A549 (cell line): ENCODE results near the gene LRIG1. TPM values are rescaled to one million over a fixed set of nuclear protein-coding genes. Genes with fewer than 3 reads are reported as not detected.

Source experiments
- ATAC-seq, 2 experiments: fragments of 200-7000 bp in 1 of 2; fragments of >200 bp in 1 of 2; cut with Nextera tagmentation in 1 of 2; cut with Tn5 transposase in 1 of 2; 3 replicates each; pipeline versions ENCODE4 v1.8.0 to v1.9.1; 2018 to 2020; ENCODE audit warnings: mild to moderate bottlenecking in 1 of 2, moderate library complexity in 1 of 2
- CTCF ChIA-PET: fragments of 300-600 bp; sonication (Branson Sonifier 250); formaldehyde crosslinking; extraction: SDS; loops from one replicate; lab custom pipeline; 2021; ENCODE audit warnings: antibody characterized with exemption, inconsistent platforms; lab: Yijun Ruan, JAX
- POLR2A ChIA-PET: fragments of 350-600 bp; formaldehyde crosslinking; extraction: SDS; loops from one replicate; lab custom pipeline; 2021; ENCODE audit warnings: antibody characterized with exemption, inconsistent platforms; lab: Yijun Ruan, JAX
- DNase-seq, 2 experiments: peaks; one replicate each; pipeline versions ENCODE4 v3.0.0 to v3.0.0-alpha.2; 2011 to 2016; ENCODE audit warnings: low read depth in 1 of 2, low spot score in 1 of 2
- FAIRE-seq: peaks from 2 replicates; lab custom pipeline; 2011; peaks lifted over from hg19 to GRCh38; lab: Jason Lieb, UNC
- H3K27ac ChIP-seq, 2 experiments: fragments of >200 bp; sonication (Bioruptor Twin); formaldehyde crosslinking; 3 replicates each; pipeline ENCODE4 v1.5.1; 2016 to 2017
- H3K4me1 ChIP-seq: fragments of >200 bp; sonication (Bioruptor Twin); formaldehyde crosslinking; 3 replicates; pipeline ENCODE4 v1.6.1; 2016
- H3K4me2 ChIP-seq: fragments of >200 bp; sonication (Bioruptor Twin); formaldehyde crosslinking; 3 replicates; pipeline ENCODE4 v1.6.1; 2016
- H3K4me3 ChIP-seq: fragments of >200 bp; sonication (Bioruptor Twin); formaldehyde crosslinking; 3 replicates; pipeline ENCODE4 v1.5.1; 2016
- H3K9me3 ChIP-seq: fragments of >200 bp; sonication (Bioruptor Twin); formaldehyde crosslinking; 3 replicates; pipeline ENCODE4 v1.6.1; 2016
- CBX2 ChIP-seq: fragments of 200-600 bp; sonication (generic); IDR thresholded peaks from 2 replicates; pipeline ENCODE4 v1.6.1; 2016; ENCODE audit warnings: low read depth, mild to moderate bottlenecking, borderline replicate concordance
- CHD2 ChIP-seq: fragments of 150-350 bp; IDR thresholded peaks from 2 replicates; pipeline ENCODE4 v1.6.1; 2014; ENCODE audit warnings: low read length; ENCODE audit not compliant: partially characterized antibody
- EHMT2 ChIP-seq: fragments of 200-600 bp; sonication (generic); IDR thresholded peaks from 2 replicates; pipeline ENCODE4 v1.6.1; 2016; ENCODE audit warnings: antibody characterized with exemption, low read depth, mild to moderate bottlenecking, moderate library complexity
- ESRRA ChIP-seq: fragments of 150-350 bp; IDR thresholded peaks from 2 replicates; pipeline ENCODE4 v1.6.1; 2014; ENCODE audit warnings: mild to moderate bottlenecking, low read length, borderline replicate concordance
- FOXS1 ChIP-seq: fragments of 250-450 bp; sonication (Bioruptor Pico); IDR thresholded peaks from 2 replicates; pipeline ENCODE4 v1.5.0; 2020; ENCODE audit warnings: mild to moderate bottlenecking, moderate library complexity
- HEYL ChIP-seq: fragments of 250-450 bp; sonication (Bioruptor Pico); IDR thresholded peaks from 2 replicates; pipeline ENCODE4 v1.8.0; 2021; ENCODE audit warnings: mild to moderate bottlenecking, moderate library complexity
- HOXB13 ChIP-seq: fragments of 250-450 bp; sonication (Bioruptor Pico); IDR thresholded peaks from 2 replicates; pipeline ENCODE4 v1.5.0; 2020; ENCODE audit warnings: low read depth, mild to moderate bottlenecking, moderate library complexity
- JUN ChIP-seq, 2 experiments: fragments of >200 bp; sonication (Bioruptor Twin); formaldehyde crosslinking; IDR thresholded peaks; 2 replicates in 1 of 2; 3 replicates in 1 of 2; pipeline ENCODE4 v1.6.1; 2016 to 2017
- JUNB ChIP-seq: fragments of >200 bp; sonication (Bioruptor Twin); formaldehyde crosslinking; IDR thresholded peaks from 2 replicates; pipeline ENCODE4 v1.6.1; 2016
- KDM5A ChIP-seq: fragments of 200-600 bp; sonication (generic); IDR thresholded peaks from 2 replicates; pipeline ENCODE4 v1.6.1; 2016; ENCODE audit warnings: antibody characterized with exemption, mild to moderate bottlenecking
- MAFK ChIP-seq: fragments of 450-650 bp; IDR thresholded peaks from 2 replicates; pipeline ENCODE4 v1.6.1; 2014; ENCODE audit not compliant: partially characterized antibody
- MAZ ChIP-seq: fragments of 150-350 bp; IDR thresholded peaks from 2 replicates; pipeline ENCODE4 v1.6.1; 2014; ENCODE audit warnings: antibody characterized with exemption, low read depth, low read length, borderline replicate concordance
- MYC ChIP-seq: IDR thresholded peaks from 2 replicates; pipeline ENCODE4 v1.6.1; 2012; ENCODE audit warnings: mild to moderate bottlenecking, inconsistent platforms, low read length, improper control_type of control experiment, borderline replicate concordance
- NFE2L2 ChIP-seq: fragments of 150-350 bp; conservative IDR thresholded peaks from 2 replicates; pipeline ENCODE4 v1.6.1; 2014; ENCODE audit warnings: low read length
- NPAS2 ChIP-seq: fragments of 250-450 bp; sonication (Bioruptor Pico); IDR thresholded peaks from 2 replicates; pipeline ENCODE4 v1.8.0; 2022; ENCODE audit warnings: mild to moderate bottlenecking, moderate library complexity, borderline replicate concordance
- NR3C1 ChIP-seq: fragments of >200 bp; sonication (Bioruptor Twin); formaldehyde crosslinking; IDR thresholded peaks from 3 replicates; pipeline ENCODE4 v1.6.1; 2017
- POLR2A ChIP-seq: IDR thresholded peaks from 2 replicates; pipeline ENCODE4 v1.6.1; 2012; ENCODE audit warnings: mild to moderate bottlenecking, low read length
- POLR2AphosphoS2 ChIP-seq: conservative IDR thresholded peaks from 2 replicates; pipeline ENCODE4 v1.6.1; 2012; ENCODE audit warnings: low read length, improper control_type of control experiment, inconsistent platforms
- RAD21 ChIP-seq, 2 experiments: fragments of >200 bp in 1 of 2; sonication (Bioruptor Twin) in 1 of 2; formaldehyde crosslinking in 1 of 2; IDR thresholded peaks in 1 of 2; conservative IDR thresholded peaks in 1 of 2; 2 replicates in 1 of 2; 3 replicates in 1 of 2; pipeline ENCODE4 v1.6.1; 2012 to 2018; ENCODE audit warnings: inconsistent platforms in 1 of 2
- RARB ChIP-seq: fragments of 250-450 bp; sonication (Bioruptor Pico); IDR thresholded peaks from 2 replicates; pipeline ENCODE4 v1.8.0; 2021; ENCODE audit warnings: mild to moderate bottlenecking, moderate library complexity
- RCOR1 ChIP-seq: fragments of 150-350 bp; IDR thresholded peaks from 2 replicates; pipeline ENCODE4 v1.6.1; 2014; ENCODE audit warnings: antibody characterized with exemption, low read length, low read depth
- TP53 ChIP-seq: fragments of 250-450 bp; sonication (Bioruptor Pico); IDR thresholded peaks from 2 replicates; pipeline ENCODE4 v1.5.0; 2021; ENCODE audit warnings: mild to moderate bottlenecking, moderate library complexity
- ZFP36 ChIP-seq: fragments of 450-650 bp; IDR thresholded peaks from 2 replicates; pipeline ENCODE4 v1.6.1; 2014; ENCODE audit warnings: borderline replicate concordance; ENCODE audit not compliant: partially characterized antibody
- ZNF302 ChIP-seq: fragments of 250-450 bp; sonication (Bioruptor Pico); IDR thresholded peaks from 2 replicates; pipeline ENCODE4 v1.9.0; 2021; ENCODE audit warnings: inconsistent platforms, mild to moderate bottlenecking, moderate library complexity
- WGBS: methylation state at CpG from one replicate; pipeline ENCODE4 v1.1.6; 2017; ENCODE audit errors: missing lambda C conversion rate; 5-methylcytosine and 5-hydroxymethylcytosine counted together
- polyA plus RNA-seq, 4 experiments: library from polyadenylated mRNA; depleted of rRNA in 3 of 4; stranded (reverse); fragments of >200 nt; fragmentation: RNase III in 1 of 4; extraction: RNeasy Plus Mini Kit Qiagen cat#74134 plus additional on column Dnase treatment in 1 of 4; gene quantifications; 2 replicates in 3 of 4; 3 replicates in 1 of 4; pipeline ENCODE4 v1.2.3, GENCODE V29; 2011 to 2017
- TF ChIP-seq, protein P1 (sequence below): fragments of >200 bp; sonication (Bioruptor Twin); formaldehyde crosslinking; IDR thresholded peaks from 3 replicates; pipeline ENCODE4 v1.5.1; 2016
- TF ChIP-seq, protein P2 (sequence below): fragments of >200 bp; sonication (Bioruptor Twin); formaldehyde crosslinking; IDR thresholded peaks from 2 replicates; pipeline ENCODE4 v1.6.1; 2016
- TF ChIP-seq, protein P3 (sequence below): fragments of 450-650 bp; IDR thresholded peaks from 2 replicates; pipeline ENCODE4 v1.6.1; 2014; ENCODE audit warnings: antibody characterized with exemption
- TF ChIP-seq, protein P4 (sequence below): IDR thresholded peaks from 2 replicates; pipeline ENCODE4 v1.6.1; 2012; ENCODE audit warnings: low read depth, borderline replicate concordance

LRIG1 gene
- polyA plus RNA-seq, 2 of the 4 experiments (the other 2 are of a cell fraction) = 1.8 to 6.2 TPM

DNA sequence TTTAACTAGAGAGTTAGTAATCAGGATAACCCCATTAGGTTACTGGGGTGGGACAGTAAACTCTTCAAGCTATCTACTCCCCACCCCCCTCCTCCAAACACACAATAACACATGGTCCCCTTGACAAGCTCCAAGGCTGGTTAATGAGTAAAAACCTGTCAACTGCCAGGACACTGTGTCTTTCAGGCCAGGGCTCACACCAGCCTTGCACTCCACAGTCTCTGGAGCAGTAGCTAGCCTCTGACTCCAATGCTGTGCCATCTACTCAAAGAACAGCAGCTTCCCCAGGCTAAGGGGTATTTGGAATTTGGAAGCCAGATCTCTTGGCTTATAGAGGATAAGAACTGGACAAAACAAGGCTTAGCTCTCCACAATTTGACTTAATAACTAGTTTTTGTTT is 115.8 kb downstream of the LRIG1 start:
- no peak for ATAC-seq
- POLR2A ChIA-PET = no interaction called here

DNA sequence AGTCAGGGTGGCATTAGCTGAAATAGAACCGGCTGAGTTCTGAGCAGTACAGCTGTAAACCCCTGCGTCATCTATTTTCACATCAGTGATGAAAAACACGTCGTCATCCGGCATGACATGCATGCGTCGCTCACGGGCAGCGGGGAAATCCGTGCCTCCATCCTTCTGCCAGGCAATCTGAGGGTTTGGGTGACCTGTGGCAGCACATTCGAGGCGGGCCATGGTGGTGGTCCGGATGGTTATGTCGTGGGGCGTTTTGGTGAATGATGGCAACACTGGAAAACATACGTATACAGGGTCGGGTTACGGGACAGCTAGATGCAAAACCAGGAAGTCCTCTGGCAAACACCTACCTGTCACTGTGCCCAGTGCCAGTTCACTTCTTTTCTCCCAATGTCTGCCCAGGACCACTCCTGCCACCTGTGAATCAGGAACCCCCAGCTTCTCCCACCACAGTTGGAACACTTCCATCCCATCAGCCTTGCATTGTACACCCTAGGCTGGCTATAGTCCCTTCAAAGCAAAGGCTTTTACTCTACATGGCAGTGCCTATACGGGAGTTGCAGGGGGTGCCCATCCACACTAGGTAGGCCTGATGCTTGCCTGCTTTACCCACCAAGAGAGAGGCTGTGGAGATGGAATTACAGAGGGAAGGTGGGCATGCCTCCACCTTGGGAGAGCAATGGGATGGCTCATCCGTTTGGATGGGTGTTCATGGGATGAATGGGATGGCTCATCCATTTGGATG is 116.7 kb downstream of the LRIG1 start:
- H3K4me2 ChIP-seq = no peak overlapping the region
- FAIRE-seq (no peak), DNase-seq (no peak), ATAC-seq (no peak)
- H3K4me3 ChIP-seq = no peak overlapping the region
- WGBS = 84% methylated on average over 19 of the region's 20 CpGs
- ChIA-PET CTCF (interaction anchor here (1.7 kb wide), 1 partner anchor 24 kb away, joined by 6 read pairs; no protein-coding TSS in a partner anchor), POLR2A (no interaction called here)
- no peak overlapping the region for H3K27ac ChIP-seq
- no peaks in the 10 kb centered on the region for H3K4me1 ChIP-seq
- no peaks in the 10 kb centered on the region for H3K9me3 ChIP-seq
- TF ChIP-seq JUN (IDR thresholded peaks at IDR 0.05) (no peak), CHD2 (no peak), NFE2L2 (no peak), MYC (no peak), ZNF302 (no peak)

More for the DNA sequence above, 115.8 kb downstream of the LRIG1 start:
- FAIRE-seq (no peak), DNase-seq (no peak)
- Histone ChIP-seq H3K4me1 (no peaks in the 10 kb centered on the region), H3K9me3 (no peaks in the 10 kb centered on the region), H3K4me3 (no peak overlapping the region), H3K27ac (no peak overlapping the region), H3K4me2 (no peak overlapping the region)
- TF ChIP-seq RARB (CRISPR knock-in tag) = no peak
- TF ChIP-seq POLR2AphosphoS2 = no peak
- TF ChIP-seq, protein P1, sequence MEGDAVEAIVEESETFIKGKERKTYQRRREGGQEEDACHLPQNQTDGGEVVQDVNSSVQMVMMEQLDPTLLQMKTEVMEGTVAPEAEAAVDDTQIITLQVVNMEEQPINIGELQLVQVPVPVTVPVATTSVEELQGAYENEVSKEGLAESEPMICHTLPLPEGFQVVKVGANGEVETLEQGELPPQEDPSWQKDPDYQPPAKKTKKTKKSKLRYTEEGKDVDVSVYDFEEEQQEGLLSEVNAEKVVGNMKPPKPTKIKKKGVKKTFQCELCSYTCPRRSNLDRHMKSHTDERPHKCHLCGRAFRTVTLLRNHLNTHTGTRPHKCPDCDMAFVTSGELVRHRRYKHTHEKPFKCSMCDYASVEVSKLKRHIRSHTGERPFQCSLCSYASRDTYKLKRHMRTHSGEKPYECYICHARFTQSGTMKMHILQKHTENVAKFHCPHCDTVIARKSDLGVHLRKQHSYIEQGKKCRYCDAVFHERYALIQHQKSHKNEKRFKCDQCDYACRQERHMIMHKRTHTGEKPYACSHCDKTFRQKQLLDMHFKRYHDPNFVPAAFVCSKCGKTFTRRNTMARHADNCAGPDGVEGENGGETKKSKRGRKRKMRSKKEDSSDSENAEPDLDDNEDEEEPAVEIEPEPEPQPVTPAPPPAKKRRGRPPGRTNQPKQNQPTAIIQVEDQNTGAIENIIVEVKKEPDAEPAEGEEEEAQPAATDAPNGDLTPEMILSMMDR = no peak
- TF ChIP-seq CHD2 = no peak
- TF ChIP-seq, protein P2, sequence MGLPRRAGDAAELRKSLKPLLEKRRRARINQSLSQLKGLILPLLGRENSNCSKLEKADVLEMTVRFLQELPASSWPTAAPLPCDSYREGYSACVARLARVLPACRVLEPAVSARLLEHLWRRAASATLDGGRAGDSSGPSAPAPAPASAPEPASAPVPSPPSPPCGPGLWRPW = no peak
- no peak for TF ChIP-seq ZFP36
- TF ChIP-seq, protein P3, sequence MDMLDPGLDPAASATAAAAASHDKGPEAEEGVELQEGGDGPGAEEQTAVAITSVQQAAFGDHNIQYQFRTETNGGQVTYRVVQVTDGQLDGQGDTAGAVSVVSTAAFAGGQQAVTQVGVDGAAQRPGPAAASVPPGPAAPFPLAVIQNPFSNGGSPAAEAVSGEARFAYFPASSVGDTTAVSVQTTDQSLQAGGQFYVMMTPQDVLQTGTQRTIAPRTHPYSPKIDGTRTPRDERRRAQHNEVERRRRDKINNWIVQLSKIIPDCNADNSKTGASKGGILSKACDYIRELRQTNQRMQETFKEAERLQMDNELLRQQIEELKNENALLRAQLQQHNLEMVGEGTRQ = no peak
- TF ChIP-seq RCOR1 = no peak
- no peak for TF ChIP-seq POLR2A
- no peak for TF ChIP-seq NR3C1
- TF ChIP-seq HEYL (CRISPR knock-in tag) = no peak
- CTCF ChIA-PET = interaction anchor here (1.7 kb wide), 1 partner anchor 23 kb away, joined by 6 read pairs; no protein-coding TSS in a partner anchor

DNA sequence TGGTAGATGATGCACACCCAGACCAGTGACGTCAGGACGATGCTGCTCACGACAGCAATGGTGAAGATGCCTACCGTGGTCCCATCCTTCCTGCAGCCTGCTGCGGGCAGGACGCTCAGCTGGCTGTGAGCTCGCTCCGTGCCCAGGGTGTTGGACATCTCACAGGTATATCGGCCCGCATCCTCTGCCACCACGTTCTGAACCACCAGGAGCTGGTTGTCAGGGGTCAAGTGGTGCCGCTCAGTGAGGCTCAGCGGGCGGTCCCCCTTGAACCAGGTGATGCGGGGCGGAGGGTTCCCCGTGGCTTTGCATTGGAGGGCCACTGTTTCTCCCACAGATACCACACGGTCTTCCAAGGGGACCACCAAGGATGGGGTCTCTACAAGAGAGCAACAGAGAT is 117.8 kb downstream of the LRIG1 start:
- POLR2A ChIA-PET = no interaction called here
- Histone ChIP-seq H3K4me1 (no peaks in the 10 kb centered on the region), H3K9me3 (no peaks in the 10 kb centered on the region), H3K27ac (no peak overlapping the region), H3K4me3 (no peak overlapping the region), H3K4me2 (no peak overlapping the region)
- WGBS = 93% methylated on average over 14 of the region's 18 CpGs
- FAIRE-seq (no peak), DNase-seq (no peak), ATAC-seq (no peak)
- CTCF ChIA-PET = interaction anchor here (0.7 kb wide), 1 partner anchor 129 kb away, joined by 3 read pairs; no protein-coding TSS in a partner anchor
- no peak for TF ChIP-seq RAD21 (conservative IDR thresholded peaks at IDR 0.05 in 1 of 2, IDR thresholded peaks at IDR 0.05 in 1 of 2)
- TF ChIP-seq, protein P4, sequence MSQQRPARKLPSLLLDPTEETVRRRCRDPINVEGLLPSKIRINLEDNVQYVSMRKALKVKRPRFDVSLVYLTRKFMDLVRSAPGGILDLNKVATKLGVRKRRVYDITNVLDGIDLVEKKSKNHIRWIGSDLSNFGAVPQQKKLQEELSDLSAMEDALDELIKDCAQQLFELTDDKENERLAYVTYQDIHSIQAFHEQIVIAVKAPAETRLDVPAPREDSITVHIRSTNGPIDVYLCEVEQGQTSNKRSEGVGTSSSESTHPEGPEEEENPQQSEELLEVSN = no peak
- no peak for TF ChIP-seq FOXS1
- no peak for TF ChIP-seq HOXB13
- TF ChIP-seq MAZ = no peak
- no peak for TF ChIP-seq NPAS2
- no peak for TF ChIP-seq HEYL (CRISPR knock-in tag)
- no peak for TF ChIP-seq CBX2
- TF ChIP-seq MAFK = no peak
- TF ChIP-seq, protein P2 = no peak
- TF ChIP-seq EHMT2 = no peak
- TF ChIP-seq ESRRA = no peak
- no peak for TF ChIP-seq JUNB
- TF ChIP-seq ZNF302 = no peak
- no peak for TF ChIP-seq KDM5A
- no peak for TF ChIP-seq RCOR1
- TF ChIP-seq, protein P1 = no peak
- no peak for TF ChIP-seq TP53 (CRISPR knock-in tag)
